ENCODE results near the gene SSBP2.
"Not testable (repeated sequence)": the region's sequence is repeated elsewhere in the genome, so short reads cannot be mapped to it uniquely, and the experiment has no call there.

Gene SSBP2

GRCh38 chr5:81646469-81646995, 104.4 kb downstream of the SSBP2 start:
- DNase-seq = no peak

GRCh38 chr5:81642210-81642609, 108.7 kb downstream of the SSBP2 start:
- no peak for DNase-seq

- DNase-seq = no peak
These were observed 111.3 kb downstream of the SSBP2 start for GRCh38 chr5:81639556-81639955.

GRCh38 chr5:81638471-81638870, 112.4 kb downstream of the SSBP2 start:
- no peak for DNase-seq

- no peak for DNase-seq
These were observed 117.0 kb downstream of the SSBP2 start for GRCh38 chr5:81633891-81634290.

- DNase-seq = no peak
These were observed 117.4 kb downstream of the SSBP2 start for GRCh38 chr5:81633471-81633870.

GRCh38 chr5:81632679-81633078, 118.2 kb downstream of the SSBP2 start:
- no peak for DNase-seq

- DNase-seq = no peak
These were observed 119.3 kb downstream of the SSBP2 start for GRCh38 chr5:81631621-81632020.

GRCh38 chr5:81631124-81631523, 119.8 kb downstream of the SSBP2 start:
- DNase-seq = no peak

- DNase-seq = no peak
These were observed 120.2 kb downstream of the SSBP2 start for GRCh38 chr5:81630684-81631083.

- no peak for DNase-seq
These were observed 120.9 kb downstream of the SSBP2 start for GRCh38 chr5:81629986-81630385.

GRCh38 chr5:81628061-81628460, 122.8 kb downstream of the SSBP2 start:
- DNase-seq = not testable (repeated sequence)

- peak; percentile 26 for DNase-seq
These were observed 124.4 kb downstream of the SSBP2 start for GRCh38 chr5:81626524-81626923.

- DNase-seq = no peak
These were observed 141.0 kb downstream of the SSBP2 start for GRCh38 chr5:81609810-81610375.

- DNase-seq = no peak
These were observed 141.9 kb downstream of the SSBP2 start for GRCh38 chr5:81608976-81609375.

- no peak for DNase-seq
These were observed 143.2 kb downstream of the SSBP2 start for GRCh38 chr5:81607693-81608092.

- DNase-seq = no peak
These were observed 144.7 kb downstream of the SSBP2 start for GRCh38 chr5:81606150-81606549.

GRCh38 chr5:81605299-81605698, 145.6 kb downstream of the SSBP2 start:
- DNase-seq = no peak

GRCh38 chr5:81604193-81604592, 146.7 kb downstream of the SSBP2 start:
- no peak for DNase-seq

- DNase-seq = no peak
These were observed 149.0 kb downstream of the SSBP2 start for GRCh38 chr5:81601919-81602318.

GRCh38 chr5:81592085-81592484, 158.8 kb downstream of the SSBP2 start:
- not testable (repeated sequence) for DNase-seq

- DNase-seq = no peak
These were observed 160.2 kb downstream of the SSBP2 start for GRCh38 chr5:81590498-81591384.

GRCh38 chr5:81579262-81579924, 171.5 kb downstream of the SSBP2 start:
- no peak for DNase-seq

GRCh38 chr5:81577091-81577490, 173.8 kb downstream of the SSBP2 start:
- DNase-seq = no peak
